GM10248 (cell line): ENCODE results near the gene DNAL4.
A peak's percentile ranks its signal among the peaks of the same experiment; 100 is the strongest.

ENCODE experiments used
- CTCF ChIA-PET: fragments of 300-600 bp; sonication (Branson Sonifier 250); formaldehyde crosslinking; extraction: SDS; loops from one replicate; lab custom pipeline; 2021; ENCODE audit warnings: antibody characterized with exemption; lab: Yijun Ruan, JAX
- POLR2A ChIA-PET: fragments of 350-650 bp; sonication (Branson Sonifier 250); formaldehyde crosslinking; extraction: SDS; loops from one replicate; lab custom pipeline; 2020; ENCODE audit warnings: antibody characterized with exemption; lab: Yijun Ruan, JAX
- DNase-seq: peaks from one replicate; pipeline ENCODE4 v3.0.0; 2012; ENCODE audit errors: extremely low spot score
- TF ChIP-seq, protein P1 (sequence below): IDR thresholded peaks from 2 replicates; pipeline ENCODE4 v1.5.1; 2012; ENCODE audit warnings: mild to moderate bottlenecking, low read depth; ENCODE audit errors: extremely low read depth, missing control alignments, control extremely low read depth

Gene DNAL4

GRCh38 chr22:38828616-38829205 is 34.8 kb upstream of the DNAL4 start:
- DNase-seq, result no peak
- ChIA-PET CTCF (interaction anchor here (1.0 to 1.5 kb wide), 3 partner anchors 10 to 60 kb away, joined by 3 read pairs; no protein-coding TSS in a partner anchor), POLR2A (no interaction called here)
- TF ChIP-seq, protein P1, sequence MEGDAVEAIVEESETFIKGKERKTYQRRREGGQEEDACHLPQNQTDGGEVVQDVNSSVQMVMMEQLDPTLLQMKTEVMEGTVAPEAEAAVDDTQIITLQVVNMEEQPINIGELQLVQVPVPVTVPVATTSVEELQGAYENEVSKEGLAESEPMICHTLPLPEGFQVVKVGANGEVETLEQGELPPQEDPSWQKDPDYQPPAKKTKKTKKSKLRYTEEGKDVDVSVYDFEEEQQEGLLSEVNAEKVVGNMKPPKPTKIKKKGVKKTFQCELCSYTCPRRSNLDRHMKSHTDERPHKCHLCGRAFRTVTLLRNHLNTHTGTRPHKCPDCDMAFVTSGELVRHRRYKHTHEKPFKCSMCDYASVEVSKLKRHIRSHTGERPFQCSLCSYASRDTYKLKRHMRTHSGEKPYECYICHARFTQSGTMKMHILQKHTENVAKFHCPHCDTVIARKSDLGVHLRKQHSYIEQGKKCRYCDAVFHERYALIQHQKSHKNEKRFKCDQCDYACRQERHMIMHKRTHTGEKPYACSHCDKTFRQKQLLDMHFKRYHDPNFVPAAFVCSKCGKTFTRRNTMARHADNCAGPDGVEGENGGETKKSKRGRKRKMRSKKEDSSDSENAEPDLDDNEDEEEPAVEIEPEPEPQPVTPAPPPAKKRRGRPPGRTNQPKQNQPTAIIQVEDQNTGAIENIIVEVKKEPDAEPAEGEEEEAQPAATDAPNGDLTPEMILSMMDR, result no peak

- no peak for DNase-seq
- TF ChIP-seq, protein P1, result no peak
- ChIA-PET POLR2A (no interaction called here), CTCF (interaction anchor here (1.0 to 1.5 kb wide), 3 partner anchors 9 to 59 kb away, joined by 3 read pairs; no protein-coding TSS in a partner anchor)
Observed at GRCh38 chr22:38828191-38828590, 34.2 kb upstream of the DNAL4 start.

- ChIA-PET POLR2A (no interaction called here), CTCF (interaction anchor here (1.2 to 1.5 kb wide), 3 partner anchors 9 to 59 kb away, joined by 3 read pairs; no protein-coding TSS in a partner anchor)
- DNase-seq, result no peak
- TF ChIP-seq, protein P1, result no peak
Observed at GRCh38 chr22:38827510-38827909, 33.6 kb upstream of the DNAL4 start.

- ChIA-PET POLR2A (no interaction called here), CTCF (interaction anchor here (1.1 to 1.3 kb wide), 2 partner anchors 43 to 87 kb away, joined by 3 read pairs; no protein-coding TSS in a partner anchor)
- DNase-seq, result no peak
- TF ChIP-seq, protein P1, result no peak
Observed at GRCh38 chr22:38826801-38827200, 32.9 kb upstream of the DNAL4 start.

DNA sequence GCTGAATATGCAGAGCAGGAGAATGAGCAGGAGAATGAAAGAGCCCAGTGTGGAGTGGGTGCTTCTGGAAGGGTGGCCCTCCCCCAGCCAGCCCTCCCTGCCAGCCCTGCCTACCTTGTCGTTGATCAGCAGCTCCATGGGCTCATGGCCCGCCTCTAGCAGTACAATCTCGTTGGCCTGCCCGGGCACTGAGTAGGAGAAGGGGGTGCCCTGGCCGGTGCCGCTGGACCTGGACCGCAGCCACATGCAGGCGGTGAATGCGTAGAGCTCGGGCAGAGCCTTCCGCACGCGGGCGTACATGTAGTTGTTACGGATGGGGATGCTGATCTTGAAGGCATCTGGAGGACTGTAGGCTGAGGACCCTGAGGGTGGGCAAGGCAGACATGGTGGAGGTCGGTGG is 32.4 kb upstream of the DNAL4 start:
- CTCF ChIA-PET, result interaction anchor here (0.6 to 1.3 kb wide), 3 partner anchors 44 to 101 kb away, joined by 3 read pairs; no protein-coding TSS in a partner anchor
- POLR2A ChIA-PET, result no interaction called here
- TF ChIP-seq, protein P1, result no peak
- no peak for DNase-seq

GRCh38 chr22:38824585-38824984 is 30.6 kb upstream of the DNAL4 start:
- DNase-seq, result peak; percentile 67
- ChIA-PET CTCF (interaction anchor here (1.0 to 2.5 kb wide), 2 partner anchors 9 to 55 kb away, joined by 3 to 8 read pairs; no protein-coding TSS in a partner anchor), POLR2A (no interaction called here)
- TF ChIP-seq, protein P1, result no peak
